Testis (tissue), 2 donors: ENCODE measurements around the gene PLEKHG4B.
"Not testable (repeated sequence)": the region's sequence is repeated elsewhere in the genome, so short reads cannot be mapped to it uniquely, and the experiment has no call there.

ENCODE experiments used
- POLR2A ChIP-seq: fragments of 450-650 bp; IDR thresholded peaks from one replicate; pipeline ENCODE4 v1.6.1; 2017; ENCODE audit warnings: antibody characterized with exemption, mild to moderate bottlenecking, moderate library complexity
- TF ChIP-seq, protein P1 (sequence below), 3 experiments: fragments of 450-650 bp in 2 of 3; fragments of 200-600 bp in 1 of 3; sonication (generic) in 1 of 3; IDR thresholded peaks; one replicate each; pipeline ENCODE4 v1.5.1; 2016 to 2019; ENCODE audit warnings: antibody characterized with exemption in 3 of 3, mild to moderate bottlenecking in 2 of 3, moderate library complexity in 1 of 3

- TF ChIP-seq, protein P1, sequence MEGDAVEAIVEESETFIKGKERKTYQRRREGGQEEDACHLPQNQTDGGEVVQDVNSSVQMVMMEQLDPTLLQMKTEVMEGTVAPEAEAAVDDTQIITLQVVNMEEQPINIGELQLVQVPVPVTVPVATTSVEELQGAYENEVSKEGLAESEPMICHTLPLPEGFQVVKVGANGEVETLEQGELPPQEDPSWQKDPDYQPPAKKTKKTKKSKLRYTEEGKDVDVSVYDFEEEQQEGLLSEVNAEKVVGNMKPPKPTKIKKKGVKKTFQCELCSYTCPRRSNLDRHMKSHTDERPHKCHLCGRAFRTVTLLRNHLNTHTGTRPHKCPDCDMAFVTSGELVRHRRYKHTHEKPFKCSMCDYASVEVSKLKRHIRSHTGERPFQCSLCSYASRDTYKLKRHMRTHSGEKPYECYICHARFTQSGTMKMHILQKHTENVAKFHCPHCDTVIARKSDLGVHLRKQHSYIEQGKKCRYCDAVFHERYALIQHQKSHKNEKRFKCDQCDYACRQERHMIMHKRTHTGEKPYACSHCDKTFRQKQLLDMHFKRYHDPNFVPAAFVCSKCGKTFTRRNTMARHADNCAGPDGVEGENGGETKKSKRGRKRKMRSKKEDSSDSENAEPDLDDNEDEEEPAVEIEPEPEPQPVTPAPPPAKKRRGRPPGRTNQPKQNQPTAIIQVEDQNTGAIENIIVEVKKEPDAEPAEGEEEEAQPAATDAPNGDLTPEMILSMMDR (IDR thresholded peaks at IDR 0.05) = not testable (repeated sequence)
- not testable (repeated sequence) for TF ChIP-seq POLR2A
These were observed 135.4 kb downstream of the PLEKHG4B start for GRCh38 chr5:227375-227774.
